A549 (cell line): Measurements from ENCODE around the gene KCNA2.

Experiments used
- CTCF ChIP-seq: fragments of >200 bp; sonication (Bioruptor Twin); formaldehyde crosslinking; IDR thresholded peaks from 3 replicates; pipeline ENCODE4 v1.5.1; 2016
- E2F6 ChIP-seq: IDR thresholded peaks from 2 replicates; pipeline ENCODE4 v1.6.1; 2012; ENCODE audit warnings: low read depth, borderline replicate concordance
- EP300 ChIP-seq, 2 experiments: fragments of >200 bp; sonication (Bioruptor Twin); formaldehyde crosslinking; IDR thresholded peaks; 2 replicates in 1 of 2; 3 replicates in 1 of 2; pipeline ENCODE4 v1.6.1; 2016 to 2017
- HEYL ChIP-seq: fragments of 250-450 bp; sonication (Bioruptor Pico); IDR thresholded peaks from 2 replicates; pipeline ENCODE4 v1.8.0; 2021; ENCODE audit warnings: mild to moderate bottlenecking, moderate library complexity
- HOXA7 ChIP-seq: fragments of 250-450 bp; sonication (Bioruptor Pico); IDR thresholded peaks from 2 replicates; pipeline ENCODE4 v1.5.0; 2020; ENCODE audit warnings: mild to moderate bottlenecking, moderate library complexity
- JUN ChIP-seq, 2 experiments: fragments of >200 bp; sonication (Bioruptor Twin); formaldehyde crosslinking; IDR thresholded peaks; 2 replicates in 1 of 2; 3 replicates in 1 of 2; pipeline ENCODE4 v1.6.1; 2016 to 2017
- JUNB ChIP-seq: fragments of >200 bp; sonication (Bioruptor Twin); formaldehyde crosslinking; IDR thresholded peaks from 2 replicates; pipeline ENCODE4 v1.6.1; 2016
- MYC ChIP-seq: IDR thresholded peaks from 2 replicates; pipeline ENCODE4 v1.6.1; 2012; ENCODE audit warnings: mild to moderate bottlenecking, inconsistent platforms, low read length, improper control_type of control experiment, borderline replicate concordance
- NR3C1 ChIP-seq: fragments of >200 bp; sonication (Bioruptor Twin); formaldehyde crosslinking; IDR thresholded peaks from 3 replicates; pipeline ENCODE4 v1.6.1; 2017
- POLR2A ChIP-seq: IDR thresholded peaks from 2 replicates; pipeline ENCODE4 v1.6.1; 2012; ENCODE audit warnings: mild to moderate bottlenecking, low read length
- TP53 ChIP-seq: fragments of 250-450 bp; sonication (Bioruptor Pico); IDR thresholded peaks from 2 replicates; pipeline ENCODE4 v1.5.0; 2021; ENCODE audit warnings: mild to moderate bottlenecking, moderate library complexity
- TF ChIP-seq, protein P1 (sequence below): fragments of 200-600 bp; sonication (generic); IDR thresholded peaks from 2 replicates; pipeline ENCODE4 v1.6.1; 2016; ENCODE audit warnings: antibody characterized with exemption, mild to moderate bottlenecking, moderate library complexity

DNA sequence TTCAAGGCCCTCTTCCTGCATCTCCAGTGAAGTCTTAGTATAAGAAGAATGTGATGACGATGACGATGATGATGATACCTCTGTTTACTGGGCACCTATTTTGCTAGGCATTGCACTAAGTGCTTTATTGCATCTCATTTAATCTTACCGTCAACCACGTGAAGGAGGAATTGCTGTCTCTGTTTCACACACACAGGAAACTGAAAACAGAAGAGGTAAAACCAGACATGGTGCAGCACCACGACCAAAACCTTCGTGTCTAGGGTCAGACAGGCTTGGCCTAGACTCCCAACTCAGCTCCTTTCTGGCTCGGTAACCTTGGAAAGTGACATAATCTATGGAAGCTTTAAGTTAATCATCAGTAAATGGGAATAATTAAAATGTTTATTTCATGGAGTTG, 20.7 kb upstream of the KCNA2 start:
- TF ChIP-seq, protein P1, sequence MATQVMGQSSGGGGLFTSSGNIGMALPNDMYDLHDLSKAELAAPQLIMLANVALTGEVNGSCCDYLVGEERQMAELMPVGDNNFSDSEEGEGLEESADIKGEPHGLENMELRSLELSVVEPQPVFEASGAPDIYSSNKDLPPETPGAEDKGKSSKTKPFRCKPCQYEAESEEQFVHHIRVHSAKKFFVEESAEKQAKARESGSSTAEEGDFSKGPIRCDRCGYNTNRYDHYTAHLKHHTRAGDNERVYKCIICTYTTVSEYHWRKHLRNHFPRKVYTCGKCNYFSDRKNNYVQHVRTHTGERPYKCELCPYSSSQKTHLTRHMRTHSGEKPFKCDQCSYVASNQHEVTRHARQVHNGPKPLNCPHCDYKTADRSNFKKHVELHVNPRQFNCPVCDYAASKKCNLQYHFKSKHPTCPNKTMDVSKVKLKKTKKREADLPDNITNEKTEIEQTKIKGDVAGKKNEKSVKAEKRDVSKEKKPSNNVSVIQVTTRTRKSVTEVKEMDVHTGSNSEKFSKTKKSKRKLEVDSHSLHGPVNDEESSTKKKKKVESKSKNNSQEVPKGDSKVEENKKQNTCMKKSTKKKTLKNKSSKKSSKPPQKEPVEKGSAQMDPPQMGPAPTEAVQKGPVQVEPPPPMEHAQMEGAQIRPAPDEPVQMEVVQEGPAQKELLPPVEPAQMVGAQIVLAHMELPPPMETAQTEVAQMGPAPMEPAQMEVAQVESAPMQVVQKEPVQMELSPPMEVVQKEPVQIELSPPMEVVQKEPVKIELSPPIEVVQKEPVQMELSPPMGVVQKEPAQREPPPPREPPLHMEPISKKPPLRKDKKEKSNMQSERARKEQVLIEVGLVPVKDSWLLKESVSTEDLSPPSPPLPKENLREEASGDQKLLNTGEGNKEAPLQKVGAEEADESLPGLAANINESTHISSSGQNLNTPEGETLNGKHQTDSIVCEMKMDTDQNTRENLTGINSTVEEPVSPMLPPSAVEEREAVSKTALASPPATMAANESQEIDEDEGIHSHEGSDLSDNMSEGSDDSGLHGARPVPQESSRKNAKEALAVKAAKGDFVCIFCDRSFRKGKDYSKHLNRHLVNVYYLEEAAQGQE: no peak
- no peak for TF ChIP-seq CTCF
- TF ChIP-seq JUNB: no peak
- no peak for TF ChIP-seq EP300 (IDR thresholded peaks at IDR 0.05)
- TF ChIP-seq HOXA7 (CRISPR knock-in tag): no peak
- no peak for TF ChIP-seq POLR2A
- TF ChIP-seq JUN (IDR thresholded peaks at IDR 0.05): no peak
- no peak for TF ChIP-seq TP53
- TF ChIP-seq HEYL (CRISPR knock-in tag): no peak
- no peak for TF ChIP-seq E2F6
- no peak for TF ChIP-seq NR3C1
- no peak for TF ChIP-seq MYC
